Spleen (tissue), 11 donors: ENCODE data around the gene BACH2. TPM values are rescaled to one million over a fixed set of nuclear protein-coding genes. Genes with fewer than 3 reads are reported as not detected.

Experiments
- DNase-seq: peaks from one replicate; pipeline ENCODE4 v3.0.0-alpha.2; 2020
- H3K27ac ChIP-seq, 8 donors: fragments of 200-600 bp; sonication (generic) in 7 of 8; 1 replicate in 4 of 8; 2 replicates in 4 of 8; pipeline versions ENCODE4 v1.5.0 to v1.8.0; 2016 to 2021; ENCODE audit warnings: inconsistent platforms in 4 of 8, mild to moderate bottlenecking in 4 of 8, moderate library complexity in 1 of 8
- H3K27me3 ChIP-seq, 7 donors: fragments of 200-600 bp; sonication (generic) in 6 of 7; replicated peaks in 1 of 7; 1 replicate in 4 of 7; 2 replicates in 3 of 7; pipeline versions ENCODE4 v1.5.0 to v1.8.0; 2016 to 2021; ENCODE audit warnings: inconsistent platforms in 3 of 7, mild to moderate bottlenecking in 1 of 7
- H3K36me3 ChIP-seq, 6 donors: fragments of 200-600 bp; sonication (generic) in 5 of 6; 1 replicate in 4 of 6; 2 replicates in 2 of 6; pipeline versions ENCODE4 v1.5.0 to v1.8.0; 2016 to 2021; ENCODE audit warnings: inconsistent platforms in 2 of 6
- H3K4me1 ChIP-seq, 6 donors: fragments of 200-600 bp; sonication (generic) in 5 of 6; 1 replicate in 3 of 6; 2 replicates in 3 of 6; pipeline versions ENCODE4 v1.5.0 to v1.8.0; 2016 to 2021; ENCODE audit warnings: inconsistent platforms in 3 of 6
- H3K4me3 ChIP-seq, 8 donors: fragments of 200-600 bp; sonication (generic) in 7 of 8; 1 replicate in 4 of 8; 2 replicates in 4 of 8; pipeline versions ENCODE4 v1.5.0 to v1.8.0; 2016 to 2021; ENCODE audit warnings: inconsistent platforms in 4 of 8, mild to moderate bottlenecking in 4 of 8, moderate library complexity in 2 of 8
- H3K9me3 ChIP-seq, 8 donors: fragments of 200-600 bp; sonication (generic) in 7 of 8; 1 replicate in 4 of 8; 2 replicates in 4 of 8; pipeline versions ENCODE4 v1.5.0 to v1.8.0; 2016 to 2021; ENCODE audit warnings: inconsistent platforms in 4 of 8
- POLR2A ChIP-seq, 3 donors: fragments of 450-650 bp; IDR thresholded peaks; one replicate each; pipeline ENCODE4 v1.5.1; 2017; ENCODE audit warnings: antibody characterized with exemption in 3 of 3, mild to moderate bottlenecking in 1 of 3
- POLR2AphosphoS5 ChIP-seq, 3 donors: sonication (generic); formaldehyde crosslinking; IDR thresholded peaks; one replicate each; pipeline ENCODE4 v1.5.1; 2017; ENCODE audit warnings: antibody characterized with exemption in 3 of 3
- WGBS, 5 donors: extraction: QIAGEN DNeasy Blood & Tissue Kit in 3 of 5; methylation state at CpG; one replicate each; pipeline versions ENCODE4 v1.1.5 to v1.1.7; 2013 to 2018; 5-methylcytosine and 5-hydroxymethylcytosine counted together
- intact Hi-C: fragments of 100-400 bp; cut with DNase I; formaldehyde crosslinking; loops from one replicate; pipeline ENCODE4 v1.15.0; 2023; ENCODE audit warnings: low total_unique reads
- polyA plus RNA-seq, 3 donors: library from polyadenylated mRNA; stranded (reverse); fragments of 200-250 nt; gene quantifications; one replicate each; pipeline ENCODE4 v1.2.1, GENCODE V29; 2013
- total RNA-seq, 7 donors: library from RNA; depleted of rRNA in 3 of 7; stranded (reverse); fragments of >200 nt in 3 of 7; fragmentation: NEBNext Ultra II Directional in 4 of 7; extraction: Animal tissue kit (Norgen Biotek cat#: 25700) in 4 of 7; gene quantifications; one replicate each; pipeline versions ENCODE4 v1.1.0 to v1.2.1, GENCODE V29; 2016 to 2021
- TF ChIP-seq, protein P1 (sequence below), 11 experiments: fragments of 200-600 bp in 7 of 11; fragments of 450-650 bp in 4 of 11; sonication (generic) in 4 of 11; IDR thresholded peaks in 8 of 11; conservative IDR thresholded peaks in 3 of 11; 1 replicate in 7 of 11; 2 replicates in 4 of 11; pipeline versions ENCODE4 v1.4.0 to v1.8.0; 2016 to 2021; ENCODE audit warnings: antibody characterized with exemption in 11 of 11, inconsistent platforms in 4 of 11, mild to moderate bottlenecking in 1 of 11
- donor health status: healthy with polysubstance abuse.
- donor health status: DM: no; HTN: no; CAD: no; lungs with moderate emphysema.
- donor health status: DM: no; HTN: no; CAD: no.
- donor health status: Bipolar disorder and iron deficiency.
- donor health status: healthy.
- donor health status: DM: no; HTN: no; CAD: no.
- donor health status: DM: yes; HTN: yes; CAD: no.

The BACH2 gene
- total and polyA plus RNA-seq, 10 donors: 3.0 to 53.8 (median 32.3) TPM

DNA sequence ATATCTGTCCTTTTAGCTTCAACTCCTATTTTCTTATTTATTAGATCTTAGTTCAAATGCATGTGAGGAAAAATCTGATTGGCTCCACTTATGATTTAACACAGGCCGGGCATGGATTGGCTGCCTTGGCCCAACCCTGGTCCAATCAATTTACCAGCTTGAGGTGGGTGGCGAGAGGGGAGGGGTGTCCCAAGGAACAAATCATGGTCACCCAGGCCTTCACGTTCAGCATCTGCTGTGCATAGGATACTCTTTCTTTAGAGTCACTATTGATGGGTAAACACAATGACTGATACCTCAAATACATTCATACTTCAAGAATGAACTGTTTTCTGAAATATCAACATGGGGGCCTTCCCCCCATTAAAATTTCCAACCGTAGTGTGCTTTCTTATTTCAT lies 14.9 kb upstream of the BACH2 start:
- H3K4me3 ChIP-seq: no peak overlapping the region
- no peaks in the 10 kb centered on the region for H3K27me3 ChIP-seq
- peak overlapping the region in 1 of 8 donors; percentile 25 for H3K27ac ChIP-seq
- no peak for DNase-seq
- no peaks in the 10 kb centered on the region for H3K36me3 ChIP-seq
- H3K9me3 ChIP-seq: no peaks in the 10 kb centered on the region
- intact Hi-C loops: no loop called here
- TF ChIP-seq, protein P1, sequence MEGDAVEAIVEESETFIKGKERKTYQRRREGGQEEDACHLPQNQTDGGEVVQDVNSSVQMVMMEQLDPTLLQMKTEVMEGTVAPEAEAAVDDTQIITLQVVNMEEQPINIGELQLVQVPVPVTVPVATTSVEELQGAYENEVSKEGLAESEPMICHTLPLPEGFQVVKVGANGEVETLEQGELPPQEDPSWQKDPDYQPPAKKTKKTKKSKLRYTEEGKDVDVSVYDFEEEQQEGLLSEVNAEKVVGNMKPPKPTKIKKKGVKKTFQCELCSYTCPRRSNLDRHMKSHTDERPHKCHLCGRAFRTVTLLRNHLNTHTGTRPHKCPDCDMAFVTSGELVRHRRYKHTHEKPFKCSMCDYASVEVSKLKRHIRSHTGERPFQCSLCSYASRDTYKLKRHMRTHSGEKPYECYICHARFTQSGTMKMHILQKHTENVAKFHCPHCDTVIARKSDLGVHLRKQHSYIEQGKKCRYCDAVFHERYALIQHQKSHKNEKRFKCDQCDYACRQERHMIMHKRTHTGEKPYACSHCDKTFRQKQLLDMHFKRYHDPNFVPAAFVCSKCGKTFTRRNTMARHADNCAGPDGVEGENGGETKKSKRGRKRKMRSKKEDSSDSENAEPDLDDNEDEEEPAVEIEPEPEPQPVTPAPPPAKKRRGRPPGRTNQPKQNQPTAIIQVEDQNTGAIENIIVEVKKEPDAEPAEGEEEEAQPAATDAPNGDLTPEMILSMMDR (IDR thresholded peaks at IDR 0.05 in 8 of 11, conservative IDR thresholded peaks at IDR 0.05 in 3 of 11): no peak
- TF ChIP-seq POLR2A (IDR thresholded peaks at IDR 0.05): no peak
- WGBS, 5 donors: 78 to 92% (median 90%) methylated on average over 4 of the region's 4 CpGs
- H3K4me1 ChIP-seq: peaks cover 0 to 34% (median 7%) of the 10 kb centered on the region in 6 donors

DNA sequence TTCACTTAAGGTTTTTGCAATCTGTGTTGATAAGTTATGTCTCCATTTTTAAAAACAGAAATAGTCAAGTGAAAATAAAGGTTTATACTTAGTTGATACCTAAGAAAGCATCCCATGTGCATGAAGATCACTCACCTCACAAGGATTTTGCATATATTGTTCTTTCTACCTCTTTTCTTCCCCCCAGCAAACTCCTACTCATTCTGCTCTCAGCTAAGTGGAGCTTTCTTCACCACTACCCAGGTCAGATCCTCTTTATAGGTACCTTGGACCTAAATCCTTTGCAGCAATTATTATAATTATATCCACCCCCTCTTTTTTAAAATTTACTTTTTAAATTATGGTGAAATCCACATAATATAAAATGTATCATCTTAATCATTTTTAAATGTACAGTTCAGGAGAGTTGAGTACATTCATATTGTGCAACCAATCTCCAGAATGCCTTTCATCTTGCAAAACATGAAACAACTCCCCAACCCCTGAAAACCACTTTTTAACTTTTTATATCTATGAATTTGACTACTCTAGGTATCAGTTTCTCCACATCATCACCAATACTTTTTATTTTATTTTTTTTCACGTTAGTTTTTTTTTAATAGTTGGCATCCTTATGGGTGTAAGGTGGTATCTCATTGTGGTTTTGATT lies 9.3 kb upstream of the BACH2 start:
- intact Hi-C loops: no loop called here
- 46 to 60% (median 54%) methylated on average over 1 of the region's 1 CpG for WGBS, 5 donors
- H3K36me3 ChIP-seq: no peaks in the 10 kb centered on the region
- TF ChIP-seq POLR2AphosphoS5 (IDR thresholded peaks at IDR 0.05) (no peak), POLR2A (IDR thresholded peaks at IDR 0.05) (no peak)
- TF ChIP-seq, protein P1 (IDR thresholded peaks at IDR 0.05 in 8 of 11, conservative IDR thresholded peaks at IDR 0.05 in 3 of 11): no peak
- H3K27ac ChIP-seq: no peak overlapping the region
- H3K27me3 ChIP-seq: no peaks in the 10 kb centered on the region
- no peak overlapping the region for H3K4me3 ChIP-seq
- no peaks in the 10 kb centered on the region for H3K9me3 ChIP-seq
- peaks cover 0 to 35% (median 0%) of the 10 kb centered on the region in 6 donors for H3K4me1 ChIP-seq
- no peak for DNase-seq

DNA sequence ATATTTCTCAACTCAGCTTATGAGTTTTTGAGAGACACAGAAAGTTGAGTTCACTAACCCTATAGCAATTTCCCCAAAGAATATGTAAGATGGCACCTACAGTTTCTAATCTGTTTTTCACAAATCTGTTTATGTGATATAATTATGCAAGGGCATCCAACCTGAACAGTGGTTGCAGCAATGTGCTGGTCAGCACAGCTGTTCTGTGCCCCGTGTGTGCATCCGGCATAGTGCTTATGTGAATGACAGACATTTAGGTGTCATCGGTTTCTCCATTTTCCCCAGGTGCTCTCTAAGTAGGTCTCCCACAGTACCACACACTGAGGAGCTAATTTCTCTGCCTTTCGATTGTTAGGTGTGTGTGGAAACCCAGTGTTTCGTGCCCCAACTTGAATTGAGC lies 7.7 kb upstream of the BACH2 start:
- Histone ChIP-seq H3K9me3 (no peaks in the 10 kb centered on the region), H3K27me3 (no peaks in the 10 kb centered on the region), H3K4me3 (no peak overlapping the region), H3K4me1 (peaks cover 0 to 35% (median 0%) of the 10 kb centered on the region in 6 donors), H3K36me3 (no peaks in the 10 kb centered on the region), H3K27ac (peak overlapping the region in 5 of 8 donors; percentile 23 to 69 (median 37))
- peak; percentile 84 for DNase-seq
- no peak for TF ChIP-seq POLR2A (IDR thresholded peaks at IDR 0.05)
- TF ChIP-seq, protein P1 (IDR thresholded peaks at IDR 0.05 in 8 of 11, conservative IDR thresholded peaks at IDR 0.05 in 3 of 11): no peak
- peak in 1 of 3 donors; percentile 57 for TF ChIP-seq POLR2AphosphoS5 (IDR thresholded peaks at IDR 0.05)
- intact Hi-C loops: no loop called here
- WGBS, 5 donors: 57 to 75% (median 67%) methylated on average over 5 of the region's 5 CpGs

DNA sequence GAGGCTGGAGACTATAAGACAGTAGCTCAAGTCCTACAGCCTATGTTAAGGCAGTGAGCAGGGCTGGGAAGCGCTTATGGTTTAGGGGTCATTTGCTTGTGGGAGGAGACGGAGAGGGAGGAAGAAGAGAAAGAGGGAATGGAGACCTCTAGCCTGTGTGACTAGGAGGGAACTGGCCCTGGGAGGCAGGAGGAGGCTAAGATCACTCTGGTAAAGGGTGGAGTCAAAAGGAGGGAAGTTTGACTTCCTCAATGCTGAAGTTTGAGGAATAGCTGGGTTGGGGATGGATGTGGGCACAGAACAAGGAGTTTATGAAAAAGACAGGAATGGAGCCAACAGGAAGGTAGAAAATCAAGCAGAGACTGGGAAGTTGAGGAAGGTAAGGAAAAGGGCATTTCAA lies 6.4 kb upstream of the BACH2 start:
- DNase-seq: no peak
- H3K27ac ChIP-seq: no peak overlapping the region
- no peaks in the 10 kb centered on the region for H3K36me3 ChIP-seq
- H3K4me1 ChIP-seq: peaks cover 0 to 40% (median 0%) of the 10 kb centered on the region in 6 donors
- intact Hi-C loops: no loop called here
- H3K9me3 ChIP-seq: no peaks in the 10 kb centered on the region
- peaks cover 0 to 9% (median 0%) of the 10 kb centered on the region in 7 donors for H3K27me3 ChIP-seq
- H3K4me3 ChIP-seq: no peak overlapping the region
- TF ChIP-seq, protein P1 (IDR thresholded peaks at IDR 0.05 in 8 of 11, conservative IDR thresholded peaks at IDR 0.05 in 3 of 11): no peak
- TF ChIP-seq POLR2AphosphoS5 (IDR thresholded peaks at IDR 0.05) (no peak), POLR2A (IDR thresholded peaks at IDR 0.05) (no peak)
- WGBS, 5 donors: 59 to 78% (median 71%) methylated on average over 2 of the region's 2 CpGs
